Measurements from ENCODE around the gene B4GALNT2. TPM values are rescaled to one million over a fixed set of nuclear protein-coding genes. Genes with fewer than 3 reads are reported as not detected.

Gene B4GALNT2
- total RNA-seq, 2 experiments from 2014 or later: not detected

- peak overlapping the region; percentile 85 for H3K4me3 Mint-ChIP-seq
- CTCF ChIA-PET: interaction anchor here (1.0 to 3.4 kb wide), 8 partner anchors 9 to 149 kb away, joined by 3 to 23 read pairs (median 4); partner anchors contain the start of genes ABI3 and GNGT2
- peaks cover 48% of the 10 kb centered on the region for H3K4me1 Mint-ChIP-seq
- H3K27me3 Mint-ChIP-seq: no peaks in the 10 kb centered on the region
- peak; percentile 90 for DNase-seq
- H3K9me3 Mint-ChIP-seq: peaks cover 2% of the 10 kb centered on the region
- POLR2A ChIA-PET: interaction anchor here (0.6 to 0.7 kb wide), 3 partner anchors 17 to 118 kb away, joined by 3 read pairs; no protein-coding TSS in a partner anchor
- peak overlapping the region; percentile 98 for H3K27ac Mint-ChIP-seq
- H3K36me3 Mint-ChIP-seq (ENCODE audit: low read depth): no peaks in the 10 kb centered on the region
Measured at GRCh38 chr17:49191917-49192741, 59.6 kb downstream of the B4GALNT2 start.

GRCh38 chr17:49193513-49194296 is 61.1 kb downstream of the B4GALNT2 start:
- H3K4me3 Mint-ChIP-seq: peak overlapping the region; percentile 85
- H3K27me3 Mint-ChIP-seq: no peaks in the 10 kb centered on the region
- H3K27ac Mint-ChIP-seq: peak overlapping the region; percentile 98
- no peaks in the 10 kb centered on the region for H3K36me3 Mint-ChIP-seq (ENCODE audit: low read depth)
- ChIA-PET CTCF (interaction anchor here (0.6 to 3.4 kb wide), 5 partner anchors 10 to 1118 kb away, joined by 3 to 23 read pairs (median 6); partner anchors contain the start of genes ABI3 and GNGT2), POLR2A (interaction anchor here (0.6 to 0.7 kb wide), 3 partner anchors 8 to 21 kb away, joined by 4 to 8 read pairs (median 5); no protein-coding TSS in a partner anchor)
- peaks cover 51% of the 10 kb centered on the region for H3K4me1 Mint-ChIP-seq
- H3K9me3 Mint-ChIP-seq: no peaks in the 10 kb centered on the region
- DNase-seq: peak; percentile 24

GRCh38 chr17:49194297-49194607 is 61.7 kb downstream of the B4GALNT2 start:
- Mint-ChIP-seq H3K9me3 (no peaks in the 10 kb centered on the region), H3K36me3 (ENCODE audit: low read depth) (no peaks in the 10 kb centered on the region), H3K4me3 (peak overlapping the region; percentile 47), H3K27me3 (no peaks in the 10 kb centered on the region), H3K27ac (no peak overlapping the region), H3K4me1 (peaks cover 51% of the 10 kb centered on the region)
- DNase-seq: no peak
- CTCF ChIA-PET: interaction anchor here (0.7 to 3.4 kb wide), 6 partner anchors 10 to 33 kb away, joined by 3 to 23 read pairs (median 5); partner anchors contain the start of genes ABI3 and GNGT2
- POLR2A ChIA-PET: interaction anchor here (0.6 kb wide), 2 partner anchors 8 to 20 kb away, joined by 4 to 5 read pairs; no protein-coding TSS in a partner anchor

GRCh38 chr17:49195751-49196150 is 63.2 kb downstream of the B4GALNT2 start:
- ChIA-PET POLR2A (no interaction called here), CTCF (interaction anchor here (1.0 to 2.0 kb wide), 2 partner anchors 13 to 31 kb away, joined by 3 to 9 read pairs; no protein-coding TSS in a partner anchor)
- Mint-ChIP-seq H3K4me3 (no peak overlapping the region), H3K36me3 (ENCODE audit: low read depth) (no peaks in the 10 kb centered on the region), H3K4me1 (peaks cover 43% of the 10 kb centered on the region), H3K27ac (no peak overlapping the region), H3K9me3 (no peaks in the 10 kb centered on the region), H3K27me3 (no peaks in the 10 kb centered on the region)
- no peak for DNase-seq

- CTCF ChIA-PET: interaction anchor here (1.0 kb wide), 1 partner anchor 13 kb away, joined by 3 read pairs; no protein-coding TSS in a partner anchor
- Mint-ChIP-seq H3K27me3 (no peaks in the 10 kb centered on the region), H3K27ac (no peak overlapping the region), H3K4me3 (no peak overlapping the region), H3K4me1 (peaks cover 39% of the 10 kb centered on the region), H3K9me3 (no peaks in the 10 kb centered on the region), H3K36me3 (ENCODE audit: low read depth) (no peaks in the 10 kb centered on the region)
- POLR2A ChIA-PET: no interaction called here
- DNase-seq: no peak
Measured at GRCh38 chr17:49196520-49196919, 64.0 kb downstream of the B4GALNT2 start.

- Mint-ChIP-seq H3K4me3 (no peak overlapping the region), H3K4me1 (peaks cover 37% of the 10 kb centered on the region), H3K36me3 (ENCODE audit: low read depth) (no peaks in the 10 kb centered on the region), H3K9me3 (no peaks in the 10 kb centered on the region), H3K27ac (no peak overlapping the region), H3K27me3 (no peaks in the 10 kb centered on the region)
- ChIA-PET POLR2A (no interaction called here), CTCF (interaction anchor here (1.1 to 1.6 kb wide), 3 partner anchors 19 to 29 kb away, joined by 3 to 5 read pairs (median 4); no protein-coding TSS in a partner anchor)
- DNase-seq: peak; percentile 12
Measured at GRCh38 chr17:49197346-49197998, 64.9 kb downstream of the B4GALNT2 start.

GRCh38 chr17:49198211-49198610 is 65.6 kb downstream of the B4GALNT2 start:
- POLR2A ChIA-PET: no interaction called here
- Mint-ChIP-seq H3K9me3 (no peaks in the 10 kb centered on the region), H3K27me3 (no peaks in the 10 kb centered on the region), H3K27ac (no peak overlapping the region), H3K4me3 (no peak overlapping the region), H3K36me3 (ENCODE audit: low read depth) (no peaks in the 10 kb centered on the region), H3K4me1 (peaks cover 30% of the 10 kb centered on the region)
- CTCF ChIA-PET: interaction anchor here (1.0 to 1.6 kb wide), 4 partner anchors 15 to 28 kb away, joined by 3 to 5 read pairs (median 4); no protein-coding TSS in a partner anchor
- DNase-seq: no peak

- no peak overlapping the region for H3K4me3 Mint-ChIP-seq
- H3K27me3 Mint-ChIP-seq: no peaks in the 10 kb centered on the region
- CTCF ChIA-PET: interaction anchor here (0.7 to 1.8 kb wide), 5 partner anchors 9 to 15 kb away, joined by 3 to 15 read pairs (median 3); no protein-coding TSS in a partner anchor
- peaks cover 13% of the 10 kb centered on the region for H3K4me1 Mint-ChIP-seq
- no peak overlapping the region for H3K27ac Mint-ChIP-seq
- no peaks in the 10 kb centered on the region for H3K9me3 Mint-ChIP-seq
- POLR2A ChIA-PET: interaction anchor here (0.6 kb wide), 1 partner anchor 282 kb away, joined by 3 read pairs; no protein-coding TSS in a partner anchor
- H3K36me3 Mint-ChIP-seq (ENCODE audit: low read depth): no peaks in the 10 kb centered on the region
- DNase-seq: no peak
Measured at GRCh38 chr17:49200423-49201083, 68.0 kb downstream of the B4GALNT2 start.

- DNase-seq: no peak
- Mint-ChIP-seq H3K36me3 (ENCODE audit: low read depth) (peaks cover 5% of the 10 kb centered on the region), H3K4me1 (peaks cover 6% of the 10 kb centered on the region), H3K9me3 (no peaks in the 10 kb centered on the region), H3K4me3 (no peak overlapping the region), H3K27me3 (no peaks in the 10 kb centered on the region), H3K27ac (no peak overlapping the region)
- POLR2A ChIA-PET: no interaction called here
- CTCF ChIA-PET: interaction anchor here (0.9 to 1.4 kb wide), 2 partner anchors 8 to 9 kb away, joined by 3 read pairs; no protein-coding TSS in a partner anchor
Measured at GRCh38 chr17:49201481-49201927, 68.9 kb downstream of the B4GALNT2 start.

GRCh38 chr17:49203796-49204195 is 71.2 kb downstream of the B4GALNT2 start:
- Mint-ChIP-seq H3K27ac (peak overlapping the region; percentile 59), H3K4me3 (no peak overlapping the region), H3K4me1 (peaks cover 12% of the 10 kb centered on the region), H3K27me3 (no peaks in the 10 kb centered on the region), H3K36me3 (ENCODE audit: low read depth) (peaks cover 12% of the 10 kb centered on the region), H3K9me3 (no peaks in the 10 kb centered on the region)
- POLR2A ChIA-PET: no interaction called here
- CTCF ChIA-PET: interaction anchor here (0.7 to 1.8 kb wide), 4 partner anchors 10 to 19 kb away, joined by 3 to 4 read pairs (median 4); no protein-coding TSS in a partner anchor
- no peak for DNase-seq

- Mint-ChIP-seq H3K27ac (no peak overlapping the region), H3K27me3 (no peaks in the 10 kb centered on the region), H3K4me3 (no peak overlapping the region), H3K4me1 (peaks cover 19% of the 10 kb centered on the region), H3K9me3 (no peaks in the 10 kb centered on the region), H3K36me3 (ENCODE audit: low read depth) (peaks cover 12% of the 10 kb centered on the region)
- ChIA-PET POLR2A (no interaction called here), CTCF (interaction anchor here (0.6 to 1.8 kb wide), 7 partner anchors 10 to 753 kb away, joined by 3 to 4 read pairs (median 3); no protein-coding TSS in a partner anchor)
- no peak for DNase-seq
Measured at GRCh38 chr17:49204516-49204915, 71.9 kb downstream of the B4GALNT2 start.

All from activated CD4-positive, alpha-beta T cell treated with anti-CD3 and anti-CD28 coated beads, Interleukin-2, amount 10 ng/mL, durations not matched to agents 7 days and 5 days (primary cell).